ENCODE measurements around the gene OTUB1. TPM values are rescaled to one million over a fixed set of nuclear protein-coding genes. Genes with fewer than 3 reads are reported as not detected.

The OTUB1 gene
- total and polyA plus RNA-seq, 2 of the 13 experiments (the other 11 are each of a cell fraction or from before 2014, with no cell fraction given), result 58.8 to 130 TPM

GRCh38 chr11:64018310-64018709 is 32.1 kb downstream of the OTUB1 start:
- POLR2A ChIA-PET, result no interaction called here
- BruUV-seq (replicated peaks), result no TSS peak
- intact Hi-C loops (cut with micrococcal nuclease; ENCODE audit: unreplicated experiment) (no loop called here), in situ Hi-C loops (cut with HindIII; ENCODE audit: extremely low pct_ligation_motif_present, low pct_unique_long_range_greater_than_20kb) (no loop called here)
- Histone ChIP-seq H3K4me1 (ENCODE audit: insufficient read depth, low read length) (peaks cover 14% of the 10 kb centered on the region), H3K79me2 (ENCODE audit: insufficient read depth, low read length) (no peaks in the 10 kb centered on the region), H3K27ac (ENCODE audit: extremely low read length, insufficient read depth, low read length) (no peak overlapping the region), H3K4me2 (ENCODE audit: low read depth, low read length) (no peak overlapping the region), H3K9me3 (ENCODE audit: low read length) (no peaks in the 10 kb centered on the region), H3K36me3 (replicated peaks in 1 of 2; ENCODE audit: control insufficient read depth in 1 of 2, insufficient read depth in 2 of 2, low read length in 2 of 2) (no peaks in the 10 kb centered on the region), H3K4me3 (replicated peaks in 1 of 3; ENCODE audit: insufficient read depth in 1 of 3, low read depth in 2 of 3, low read length in 3 of 3) (no peak overlapping the region), H3K9ac (ENCODE audit: insufficient read depth, low read depth, low read length) (no peak overlapping the region), H4K20me1 (ENCODE audit: insufficient read depth, low read length) (peaks cover 11% of the 10 kb centered on the region; the same call in 1 of the 2 replicates), H3K27me3 (ENCODE audit: control insufficient read depth in 1 of 2, insufficient read depth in 2 of 2, low read length in 2 of 2) (no peaks in the 10 kb centered on the region), H2AFZ (ENCODE audit: low read length) (no peak overlapping the region)
- TF ChIP-seq GATA4 (IDR thresholded peaks at IDR 0.05; ENCODE audit: borderline replicate concordance, low read depth) (no peak), SMAD3 (CRISPR knock-in tag; IDR thresholded peaks at IDR 0.05) (no peak), ZNF234 (CRISPR knock-in tag; conservative IDR thresholded peaks at IDR 0.05) (no peak), ZNF784 (CRISPR knock-in tag; IDR thresholded peaks at IDR 0.05; ENCODE audit: borderline replicate concordance) (no peak), NCOA2 (CRISPR knock-in tag; IDR thresholded peaks at IDR 0.05) (no peak), ZNF547 (CRISPR knock-in tag; IDR thresholded peaks at IDR 0.05) (no peak), KDM5A (IDR thresholded peaks at IDR 0.05; ENCODE audit: borderline replicate concordance, low read length) (no peak), ZNF3 (CRISPR knock-in tag; IDR thresholded peaks at IDR 0.05) (no peak), AHDC1 (CRISPR knock-in tag; IDR thresholded peaks at IDR 0.05; ENCODE audit: borderline replicate concordance) (no peak), GMEB2 (CRISPR knock-in tag; IDR thresholded peaks at IDR 0.05; ENCODE audit: low read depth) (no peak), POLR2AphosphoS2 (IDR thresholded peaks at IDR 0.05; ENCODE audit: low read depth, low read length) (no peak), ZNF460 (CRISPR knock-in tag; IDR thresholded peaks at IDR 0.05; ENCODE audit: borderline replicate concordance) (no peak), ZNF749 (CRISPR knock-in tag; IDR thresholded peaks at IDR 0.05; ENCODE audit: borderline replicate concordance) (no peak)
- no peak for ATAC-seq
- DNase-seq (ENCODE audit: low spot score), result no peak
- 88% methylated on average over 4 of the region's 8 CpGs for WGBS (ENCODE audit: low lambda C conversion rate)
- no peak for FAIRE-seq
- CTCF ChIA-PET (ENCODE audit: low intra/inter-chr PET ratio, low total read pairs), result no interaction called here
